HL-60 (cell line): Measurements from ENCODE around the gene SRPK2.
"Not testable (repeated sequence)": the region's sequence is repeated elsewhere in the genome, so short reads cannot be mapped to it uniquely, and the experiment has no call there.

Experiments
- CTCF ChIP-seq: IDR thresholded peaks from one replicate; pipeline ENCODE4 v1.5.1; 2011; ENCODE audit warnings: low read length, control low read depth, inconsistent platforms; ENCODE audit not compliant: insufficient read depth
- GABPA ChIP-seq: IDR thresholded peaks from 2 replicates; pipeline ENCODE4 v1.6.1; 2012; ENCODE audit warnings: low read depth
- POLR2AphosphoS5 ChIP-seq: IDR thresholded peaks from 2 replicates; pipeline ENCODE4 v1.6.1; 2012; ENCODE audit warnings: low read depth
- REST ChIP-seq: IDR thresholded peaks from 2 replicates; pipeline ENCODE4 v1.6.1; 2012; ENCODE audit warnings: low read depth; ENCODE audit not compliant: insufficient replicate concordance
- SPI1 ChIP-seq: IDR thresholded peaks from 2 replicates; pipeline ENCODE4 v1.6.1; 2012; ENCODE audit warnings: low read depth, mild to moderate bottlenecking, borderline replicate concordance

GRCh38 chr7:105260201-105260871 is 128.4 kb downstream of the SRPK2 start:
- TF ChIP-seq CTCF, POLR2AphosphoS5, SPI1, GABPA, REST: not testable (repeated sequence)
